ENCODE data around the gene EIF1. TPM values are rescaled to one million over a fixed set of nuclear protein-coding genes. Genes with fewer than 3 reads are reported as not detected.
A peak's percentile ranks its signal among the peaks of the same experiment; 100 is the strongest.

EIF1 gene
- total RNA-seq, 1 experiment from 2014 or later, result 651 TPM

DNA sequence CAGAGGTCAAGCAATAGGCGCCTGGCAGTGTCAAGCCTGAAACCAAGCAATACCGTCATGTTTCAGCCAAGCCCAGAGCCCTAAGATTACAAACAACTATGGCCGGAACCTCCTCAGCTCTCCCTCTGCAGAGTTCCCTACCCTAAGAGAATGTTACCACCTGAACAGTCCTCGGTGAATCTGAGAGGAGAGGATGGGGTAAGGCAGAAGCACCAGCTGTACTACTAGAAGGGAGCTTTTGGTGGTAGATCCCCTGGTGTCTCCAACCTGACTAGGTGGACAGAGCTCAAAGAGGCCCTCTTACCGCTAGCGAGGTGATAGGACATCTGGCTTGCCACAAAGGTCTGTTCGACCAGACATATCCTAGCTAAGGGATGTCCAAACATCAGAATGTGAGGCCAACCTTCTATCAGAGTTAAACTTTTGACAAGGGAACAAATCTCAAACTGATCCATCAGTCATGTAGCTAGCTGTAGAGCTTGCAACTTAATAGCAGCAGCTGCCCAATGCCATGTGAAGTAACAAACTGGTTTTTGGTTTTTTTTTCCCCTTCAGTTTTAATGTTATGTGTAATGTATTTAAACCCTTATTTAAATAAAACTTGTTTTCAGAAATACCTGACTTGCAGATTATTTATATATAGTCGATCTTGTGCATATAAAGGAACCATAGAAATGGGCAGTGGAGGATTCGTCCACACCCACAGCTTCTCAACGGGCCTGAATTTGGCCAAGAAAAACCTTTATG is 2.5 kb downstream of the EIF1 start:
- H2AK5ac ChIP-seq (ENCODE audit: insufficient read length, low read length), result no peak overlapping the region
- H2BK120ac ChIP-seq (ENCODE audit: low read depth, low read length, poor library complexity, severe bottlenecking), result no peak overlapping the region
- peaks cover 3% of the 10 kb centered on the region; the same call in 1 of the 2 replicates for H3K4me1 ChIP-seq (ENCODE audit: insufficient read depth, low read length)
- H4K5ac ChIP-seq (ENCODE audit: insufficient read length, low read depth, low read length), result no peak overlapping the region
- peaks cover 6% of the 10 kb centered on the region; the same call in 1 of the 2 replicates for H3K79me2 ChIP-seq (ENCODE audit: insufficient read depth, low read length)
- H2BK12ac ChIP-seq (ENCODE audit: insufficient read length, low read depth, low read length), result no peak overlapping the region
- H3T11ph ChIP-seq (ENCODE audit: low read length), result no peak overlapping the region
- no peak overlapping the region for H3K4me2 ChIP-seq (ENCODE audit: insufficient read depth, insufficient read length, low read length)
- Mint-ChIP-seq H3K27me3 (ENCODE audit: low read depth) (no peaks in the 10 kb centered on the region; the same call in none of the 2 replicates), H3K9me3 (peaks cover 0 to 3% of the 10 kb centered on the region in 2 experiments; a peak in 2 of 5 replicates), H3K27ac (peak overlapping the region in 1 of 3 experiments; percentile 99; a peak in 3 of 7 replicates), H3K36me3 (ENCODE audit: insufficient read depth in 1 of 3, low read depth in 3 of 3) (peaks cover 31 to 53% (median 37%) of the 10 kb centered on the region in 3 experiments), H3K4me3 (peak overlapping the region; percentile 89 to 96), H3K4me1 (peaks cover 7 to 23% of the 10 kb centered on the region in 2 experiments)
- H2BK15ac ChIP-seq (ENCODE audit: low read depth, low read length), result no peak overlapping the region
- H3K23ac ChIP-seq (ENCODE audit: insufficient read length, low read depth, low read length), result no peak overlapping the region
- H3K9me3 ChIP-seq (ENCODE audit: control insufficient read depth, low read depth, low read length), result no peaks in the 10 kb centered on the region
- no peak overlapping the region for H3K56ac ChIP-seq (ENCODE audit: insufficient read length, low read depth, low read length)
- H4K20me1 ChIP-seq (ENCODE audit: control insufficient read depth, insufficient read depth, insufficient read length), result no peaks in the 10 kb centered on the region
- no peaks in the 10 kb centered on the region for H3K79me1 ChIP-seq (ENCODE audit: insufficient read depth, low read depth, low read length, poor library complexity, severe bottlenecking)
- H3K23me2 ChIP-seq (ENCODE audit: insufficient read length, low read depth, low read length, poor library complexity, severe bottlenecking), result peaks cover 2% of the 10 kb centered on the region
- no peak overlapping the region for H2BK20ac ChIP-seq (ENCODE audit: low read depth, low read length, poor library complexity, severe bottlenecking)
- no peak overlapping the region for H4K8ac ChIP-seq (replicated peaks; ENCODE audit: insufficient read length, low read depth, low read length)
- no peak overlapping the region for H3K14ac ChIP-seq (ENCODE audit: insufficient read depth, low read length)
- no peak overlapping the region for H3K9ac ChIP-seq (ENCODE audit: extremely low read depth, insufficient read length, low read length)
- no peak overlapping the region for H3K18ac ChIP-seq (ENCODE audit: insufficient read length, low read depth, low read length)
- no peaks in the 10 kb centered on the region for H3K27me3 ChIP-seq (ENCODE audit: insufficient read depth, low read length)
- no peak overlapping the region for H3K4ac ChIP-seq (ENCODE audit: low read depth, low read length)
- TF ChIP-seq, protein P1, sequence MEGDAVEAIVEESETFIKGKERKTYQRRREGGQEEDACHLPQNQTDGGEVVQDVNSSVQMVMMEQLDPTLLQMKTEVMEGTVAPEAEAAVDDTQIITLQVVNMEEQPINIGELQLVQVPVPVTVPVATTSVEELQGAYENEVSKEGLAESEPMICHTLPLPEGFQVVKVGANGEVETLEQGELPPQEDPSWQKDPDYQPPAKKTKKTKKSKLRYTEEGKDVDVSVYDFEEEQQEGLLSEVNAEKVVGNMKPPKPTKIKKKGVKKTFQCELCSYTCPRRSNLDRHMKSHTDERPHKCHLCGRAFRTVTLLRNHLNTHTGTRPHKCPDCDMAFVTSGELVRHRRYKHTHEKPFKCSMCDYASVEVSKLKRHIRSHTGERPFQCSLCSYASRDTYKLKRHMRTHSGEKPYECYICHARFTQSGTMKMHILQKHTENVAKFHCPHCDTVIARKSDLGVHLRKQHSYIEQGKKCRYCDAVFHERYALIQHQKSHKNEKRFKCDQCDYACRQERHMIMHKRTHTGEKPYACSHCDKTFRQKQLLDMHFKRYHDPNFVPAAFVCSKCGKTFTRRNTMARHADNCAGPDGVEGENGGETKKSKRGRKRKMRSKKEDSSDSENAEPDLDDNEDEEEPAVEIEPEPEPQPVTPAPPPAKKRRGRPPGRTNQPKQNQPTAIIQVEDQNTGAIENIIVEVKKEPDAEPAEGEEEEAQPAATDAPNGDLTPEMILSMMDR (conservative IDR thresholded peaks at IDR 0.05), result no peak
- no peak overlapping the region for H3K27ac ChIP-seq (ENCODE audit: insufficient read length, low read depth, low read length)
- DNase-seq, result no peak
- no CpG with 5 or more reads among the region's 10 CpGs for WGBS (ENCODE audit: extremely low coverage, insufficient read length, low lambda C conversion rate)
- no peak overlapping the region for H2AFZ ChIP-seq (ENCODE audit: low read length)
- no peak overlapping the region for H2BK5ac ChIP-seq (ENCODE audit: insufficient read length, low read length)
- H4K91ac ChIP-seq (ENCODE audit: insufficient read length, low read depth, low read length), result no peak overlapping the region
